Dedifferentiated amniotic fluid mesenchymal stem cell (primary cell): ENCODE measurements around the gene MRGPRX1.
"Not testable (repeated sequence)": the region's sequence is repeated elsewhere in the genome, so short reads cannot be mapped to it uniquely, and the experiment has no call there.

Experiments used
- DNase-seq: peaks from one replicate; pipeline ENCODE4 v3.0.0-alpha.2; 2016; ENCODE audit errors: extremely low spot score

Gene MRGPRX1

DNA sequence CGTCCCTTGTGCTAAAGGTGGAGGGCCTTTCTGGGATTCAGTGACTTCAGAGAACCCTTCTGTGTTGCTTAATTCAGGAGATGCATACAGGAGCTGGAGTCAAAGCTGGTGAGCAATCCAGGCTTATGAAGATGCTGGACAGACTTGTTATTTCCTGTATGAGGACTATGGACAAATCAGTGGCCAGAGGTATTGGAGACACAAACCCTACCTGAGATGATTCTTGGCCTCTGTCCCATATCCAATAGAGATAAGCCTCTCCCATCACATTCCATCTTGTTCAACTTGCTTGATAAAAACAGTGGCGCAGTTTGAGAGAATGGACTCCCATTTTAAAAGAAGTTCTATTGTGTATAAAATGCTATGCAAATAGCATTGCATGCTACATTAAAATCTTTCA, at the start of gene MRGPRX1:
Gene MRGPRX1 (minus strand): TSS at position 101 of the 400 bp plus-strand sequence. CDS start 4,630 bp downstream, outside the sequence.
- DNase-seq: no peak

- DNase-seq: no peak
These were observed 48.4 kb upstream of the MRGPRX1 start for GRCh38 chr11:18987454-18988231.

- no peak for DNase-seq
These were observed 47.5 kb upstream of the MRGPRX1 start for GRCh38 chr11:18986744-18987143.

- no peak for DNase-seq
These were observed 42.7 kb upstream of the MRGPRX1 start for GRCh38 chr11:18981897-18982296.

DNA sequence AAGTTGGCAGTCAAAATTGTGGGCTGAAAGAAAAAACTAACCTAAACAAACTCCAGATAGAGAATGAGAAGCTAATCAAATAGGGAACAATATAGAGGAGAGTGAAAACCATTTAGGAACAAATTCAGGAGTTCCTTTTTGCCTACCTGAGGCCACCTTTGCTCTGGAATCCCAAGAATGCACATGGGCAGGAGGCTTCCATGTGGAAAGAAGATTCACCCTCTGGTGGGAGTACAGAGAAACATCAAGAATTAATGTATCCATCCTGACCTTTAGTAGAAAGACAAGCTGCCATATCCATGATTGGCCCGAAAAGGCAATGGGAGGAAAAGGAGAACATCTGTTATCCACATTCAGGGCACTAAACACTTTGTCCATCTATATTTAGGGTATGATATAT, 35.0 kb upstream of the MRGPRX1 start:
- DNase-seq: no peak

DNA sequence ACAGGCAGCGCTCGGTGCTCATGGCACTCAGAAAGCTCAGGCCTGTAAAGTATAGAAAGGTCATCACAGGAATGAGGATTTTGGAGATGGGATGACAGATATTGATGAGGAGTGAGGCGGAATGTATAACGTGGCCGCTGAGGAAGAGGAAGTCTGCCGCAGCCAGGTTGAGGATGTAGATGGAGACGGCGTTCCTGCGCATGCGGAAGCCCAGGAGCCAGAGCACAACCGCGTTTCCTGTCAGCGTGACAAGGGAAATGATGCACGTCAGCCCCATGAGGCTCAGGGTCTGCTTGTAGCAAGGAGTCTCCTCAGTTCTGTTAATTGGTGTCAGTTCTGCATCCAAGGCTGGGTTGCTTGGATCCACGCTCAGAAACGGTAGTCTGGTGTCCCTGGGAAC, 33.1 kb upstream of the MRGPRX1 start:
- DNase-seq: no peak

DNA sequence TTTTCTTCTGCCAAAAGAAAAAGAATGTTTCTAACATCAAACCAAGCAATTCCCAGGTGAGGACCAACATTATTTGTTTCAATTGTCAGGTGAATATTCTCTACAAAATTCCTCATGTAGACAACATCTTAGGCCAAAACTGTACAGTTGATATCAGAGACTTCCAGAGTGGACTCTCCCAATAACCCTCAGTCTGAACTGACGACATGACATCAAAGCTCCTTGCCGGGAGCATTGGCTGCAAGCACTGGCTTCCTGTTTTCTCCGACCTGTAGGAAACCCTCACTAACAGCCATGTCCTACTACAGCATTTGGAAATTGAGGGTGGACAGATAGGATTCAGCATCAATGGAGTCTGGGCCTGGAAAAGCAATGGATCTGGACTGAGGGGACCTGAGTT, 30.5 kb upstream of the MRGPRX1 start:
- no peak for DNase-seq

DNA sequence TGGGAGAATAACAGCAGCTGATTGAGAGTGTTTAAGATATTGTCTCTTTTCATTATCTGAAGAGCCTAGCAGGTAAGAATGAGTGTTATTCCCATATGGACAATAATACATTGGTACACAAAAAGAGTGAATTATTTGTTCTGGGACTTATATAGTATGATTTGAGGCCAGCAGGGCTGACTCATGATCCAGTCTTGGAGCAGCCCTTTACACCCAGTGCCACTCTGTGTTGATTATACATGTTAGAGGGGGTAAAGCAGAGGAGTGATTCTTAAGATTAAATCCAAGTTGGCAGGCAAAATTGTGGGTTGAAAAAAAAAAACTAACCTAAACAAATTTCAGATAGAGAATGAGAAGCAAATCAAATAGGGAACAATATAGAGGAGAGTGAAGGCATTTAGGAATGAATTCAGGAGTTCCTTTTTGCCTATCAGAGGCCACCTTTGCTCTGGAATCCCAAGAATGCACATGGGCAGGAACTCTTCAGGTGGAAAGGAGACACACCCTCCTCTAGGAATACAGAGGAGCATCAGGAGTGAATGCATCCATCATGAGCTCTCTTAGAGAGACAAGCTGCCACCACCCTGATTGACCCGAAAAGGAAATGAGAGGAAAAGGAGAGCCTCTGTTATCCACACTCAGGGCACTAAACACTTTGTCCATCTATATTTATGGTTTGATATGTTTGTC, 19.2 kb upstream of the MRGPRX1 start:
- no peak for DNase-seq

DNA sequence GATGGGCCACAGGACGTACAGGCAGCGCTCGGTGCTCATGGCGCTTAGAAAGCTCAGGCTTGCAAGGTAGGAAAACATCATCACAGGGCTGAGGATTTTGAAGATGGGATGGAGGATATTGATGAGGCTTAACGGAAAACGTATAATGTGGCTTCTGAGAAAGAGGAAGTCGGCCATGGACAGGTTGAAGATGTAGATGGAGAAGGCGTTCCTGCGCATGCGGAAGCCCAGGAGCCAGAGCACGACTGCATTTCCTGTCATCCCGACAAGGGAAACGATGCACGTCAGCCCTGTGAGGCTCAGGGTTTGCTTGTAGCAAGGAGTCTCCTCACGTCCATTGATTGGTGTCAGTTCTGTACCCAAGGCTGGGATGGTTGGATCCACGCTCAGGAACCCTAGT, 17.4 kb upstream of the MRGPRX1 start:
- no peak for DNase-seq

- no peak for DNase-seq
These were observed 3.1 kb downstream of the MRGPRX1 start for GRCh38 chr11:18936002-18936673.

DNA sequence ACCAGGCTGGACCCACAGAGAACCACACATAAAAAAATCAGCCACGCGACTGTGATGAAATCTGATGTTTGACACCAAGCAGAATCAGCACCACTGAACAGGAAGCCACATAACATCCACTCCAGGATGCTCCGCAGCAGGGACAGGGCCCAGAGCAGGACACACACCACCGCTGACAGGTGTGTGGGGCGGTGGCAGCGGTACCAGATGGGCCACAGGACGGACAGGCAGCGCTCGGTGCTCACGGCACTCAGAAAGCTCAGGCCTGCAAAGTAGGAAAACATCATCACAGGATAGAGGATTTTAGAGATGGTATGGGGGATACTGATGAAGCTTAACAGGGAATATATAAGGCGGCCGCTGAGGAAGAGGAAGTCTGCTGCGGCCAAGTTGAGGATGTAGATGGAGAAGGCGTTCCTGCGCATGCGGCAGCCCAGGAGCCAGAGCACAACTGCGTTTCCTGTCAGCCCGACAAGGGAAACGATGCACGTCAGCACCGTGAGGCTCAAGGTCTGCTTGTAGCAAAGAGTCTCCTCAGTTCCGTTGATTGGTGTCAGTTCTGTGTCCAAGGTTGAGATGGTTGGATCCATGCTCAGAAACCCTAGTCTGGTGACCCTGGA, 4.9 kb downstream of the MRGPRX1 start:
- no peak for DNase-seq

DNA sequence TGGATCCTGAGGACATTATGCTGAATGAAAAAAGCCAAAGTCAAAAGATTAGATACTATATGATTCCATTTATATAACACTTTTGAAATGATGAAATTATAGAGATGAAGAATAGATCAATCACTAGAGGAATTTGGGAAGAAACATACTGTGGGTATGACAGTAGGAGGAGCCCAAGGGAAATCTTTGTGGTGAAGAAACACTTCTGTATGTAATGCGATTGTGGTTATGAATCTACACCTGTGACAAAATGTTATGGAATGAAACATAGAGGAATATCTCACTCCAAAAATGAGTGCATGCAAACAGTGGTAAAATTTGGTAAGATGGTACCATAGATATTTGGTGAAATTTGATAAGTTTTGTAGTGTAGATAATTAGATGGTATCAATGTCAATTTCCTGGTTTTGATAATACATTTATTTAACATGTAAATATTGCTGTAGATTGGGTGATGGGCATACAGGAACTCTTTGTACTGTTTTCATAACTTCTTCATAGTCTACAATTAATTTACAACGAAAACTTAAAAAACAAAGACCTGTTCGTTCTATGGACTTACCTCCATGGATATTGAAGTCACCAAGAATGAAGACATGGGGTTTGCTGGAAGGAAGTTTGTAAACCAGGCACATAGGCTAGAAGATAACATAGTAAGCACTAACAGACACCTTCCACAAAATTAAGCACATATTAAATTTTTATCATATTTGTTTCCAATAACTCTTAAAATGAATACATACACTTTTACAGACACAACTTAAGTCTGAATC, 11.5 kb downstream of the MRGPRX1 start:
- DNase-seq: no peak

DNA sequence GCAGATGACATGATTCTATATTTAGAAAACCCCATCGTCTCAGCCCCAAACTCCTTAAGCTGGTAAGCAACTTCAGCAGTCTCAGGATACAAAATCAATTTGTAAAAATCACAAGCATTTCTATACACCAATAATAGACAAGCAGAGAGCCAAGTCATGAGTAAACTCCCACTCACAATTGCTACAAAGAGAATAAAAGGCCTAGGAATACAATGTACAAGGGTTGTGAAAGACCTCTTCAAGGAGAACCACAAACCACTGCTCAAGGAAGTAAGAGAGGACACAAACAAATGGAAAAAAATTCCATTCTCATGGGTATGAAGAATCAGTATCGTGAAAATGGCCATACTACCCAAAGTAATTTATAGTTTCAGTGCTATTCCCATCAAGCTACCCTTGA, 13.8 kb downstream of the MRGPRX1 start:
- not testable (repeated sequence) for DNase-seq

DNA sequence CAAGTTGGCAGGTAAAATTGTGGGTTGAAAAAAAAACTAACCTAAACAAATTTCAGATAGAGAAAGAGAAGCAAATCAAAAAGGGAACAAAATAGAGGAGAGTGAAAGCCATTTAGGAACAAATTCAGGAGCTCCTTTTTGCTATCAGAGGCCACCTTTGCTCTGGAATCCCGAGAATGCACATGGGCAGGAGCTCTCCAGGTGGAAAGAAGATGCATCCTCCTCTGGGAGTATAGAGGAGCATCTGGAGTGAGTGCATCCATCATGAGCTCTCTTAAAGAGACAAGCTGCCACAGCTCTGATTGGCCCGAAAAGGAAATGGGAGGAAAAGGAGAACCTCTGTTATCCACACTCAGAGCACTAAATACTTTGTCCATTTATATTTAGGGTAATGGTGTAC, 26.3 kb downstream of the MRGPRX1 start:
- DNase-seq: no peak

DNA sequence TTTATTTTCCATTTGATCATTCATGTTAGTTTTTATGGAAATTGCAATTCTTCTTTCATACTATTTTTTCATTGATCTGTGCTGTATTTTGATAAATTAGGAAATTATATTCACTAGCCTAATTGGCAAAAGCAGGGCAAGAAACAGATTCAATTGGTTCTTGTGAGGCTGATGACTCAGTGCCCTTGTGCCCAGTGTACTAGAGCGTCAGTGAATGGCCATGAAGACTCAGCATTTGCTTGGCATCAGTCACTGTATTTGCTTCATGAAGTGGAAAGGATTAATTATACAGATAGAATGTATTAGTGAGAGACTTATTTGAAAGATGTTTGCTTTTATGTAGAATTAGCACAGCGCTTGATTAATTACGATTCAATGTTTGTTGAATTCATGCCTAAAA, 31.8 kb downstream of the MRGPRX1 start:
- no peak for DNase-seq

DNA sequence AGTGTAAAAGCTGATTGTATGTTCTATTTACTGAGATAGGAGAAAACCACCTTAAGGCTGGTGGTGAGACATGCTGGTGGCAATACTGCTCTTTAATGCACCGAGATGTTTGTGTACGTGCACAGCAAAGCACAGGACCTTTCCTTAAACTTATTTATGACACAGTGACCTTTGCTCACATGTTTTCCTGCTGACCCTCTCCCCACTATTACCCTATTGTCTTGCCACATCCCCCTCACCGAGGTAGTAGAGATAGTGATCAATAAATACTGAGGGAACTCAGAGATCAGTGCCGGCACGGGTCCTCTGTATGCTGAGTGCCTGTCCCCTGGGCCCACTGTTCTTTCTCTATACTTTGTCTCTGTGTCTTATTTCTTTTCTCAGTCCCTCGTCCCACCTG, 38.6 kb downstream of the MRGPRX1 start:
- DNase-seq: not testable (repeated sequence)

- not testable (repeated sequence) for DNase-seq
These were observed 39.0 kb downstream of the MRGPRX1 start for GRCh38 chr11:18900151-18900611.

GRCh38 chr11:18891712-18892111, 47.5 kb downstream of the MRGPRX1 start:
- not testable (repeated sequence) for DNase-seq

GRCh38 chr11:18890615-18891014, 48.6 kb downstream of the MRGPRX1 start:
- DNase-seq: no peak
